Esophagus muscularis mucosa (tissue), 4 donors: ENCODE data around the gene CHAF1A. TPM values are rescaled to one million over a fixed set of nuclear protein-coding genes. Genes with fewer than 3 reads are reported as not detected.
A peak's percentile ranks its signal among the peaks of the same experiment; 100 is the strongest.

Experiments used
- DNase-seq: peaks from one replicate; pipeline ENCODE4 v3.0.0-alpha.2; 2017; ENCODE audit errors: extremely low spot score
- H3K27ac ChIP-seq, 4 donors: fragments of 200-600 bp; sonication (generic); replicated peaks in 1 of 4; 1 replicate in 3 of 4; 2 replicates in 1 of 4; pipeline ENCODE4 v1.5.1; 2016 to 2019; ENCODE audit warnings: mild to moderate bottlenecking in 1 of 4
- H3K27me3 ChIP-seq, 4 donors: fragments of 200-600 bp; sonication (generic); one replicate each; pipeline versions ENCODE4 v1.5.1 to v1.6.0; 2016 to 2019
- H3K36me3 ChIP-seq, 4 donors: fragments of 200-600 bp; sonication (generic); one replicate each; pipeline ENCODE4 v1.5.1; 2016 to 2019
- H3K4me1 ChIP-seq, 4 donors: fragments of 200-600 bp; sonication (generic); one replicate each; pipeline ENCODE4 v1.5.1; 2016 to 2019
- H3K4me3 ChIP-seq, 4 donors: fragments of 200-600 bp; sonication (generic); 1 replicate in 2 of 4; 2 replicates in 2 of 4; pipeline ENCODE4 v1.5.1; 2016 to 2019; ENCODE audit warnings: mild to moderate bottlenecking in 4 of 4, moderate library complexity in 1 of 4
- H3K9me3 ChIP-seq, 4 donors: fragments of 200-600 bp; sonication (generic); 1 replicate in 3 of 4; 2 replicates in 1 of 4; pipeline ENCODE4 v1.5.1; 2016 to 2019
- EP300 ChIP-seq: sonication (generic); formaldehyde crosslinking; IDR thresholded peaks from one replicate; pipeline ENCODE4 v1.6.1; 2017; ENCODE audit warnings: antibody characterized with exemption
- POLR2A ChIP-seq: fragments of 450-650 bp; IDR thresholded peaks from one replicate; pipeline ENCODE4 v1.6.1; 2017; ENCODE audit warnings: antibody characterized with exemption, moderate library complexity, mild to moderate bottlenecking, low read depth
- POLR2AphosphoS5 ChIP-seq, 2 donors: sonication (generic); formaldehyde crosslinking; IDR thresholded peaks; one replicate each; pipeline ENCODE4 v1.6.1; 2017; ENCODE audit warnings: antibody characterized with exemption in 2 of 2
- WGBS: methylation state at CpG from one replicate; pipeline ENCODE4 v1.1.5; 2018; 5-methylcytosine and 5-hydroxymethylcytosine counted together
- intact Hi-C: fragments of 100-400 bp; cut with DNase I; formaldehyde crosslinking; loops from one replicate; pipeline ENCODE4 v1.15.1; 2023
- total RNA-seq, 4 donors: library from RNA; depleted of rRNA; stranded (reverse); fragments of >200 nt; gene quantifications; one replicate each; pipeline versions ENCODE4 v1.1.0 to v1.2.1, GENCODE V29; 2016
- TF ChIP-seq, protein P1 (sequence below), 3 experiments: fragments of 200-600 bp in 2 of 3; fragments of 450-650 bp in 1 of 3; sonication (generic) in 2 of 3; IDR thresholded peaks; one replicate each; pipeline ENCODE4 v1.5.1; 2017 to 2019; ENCODE audit warnings: antibody characterized with exemption in 3 of 3, mild to moderate bottlenecking in 2 of 3, moderate library complexity in 1 of 3

CHAF1A gene
- total RNA-seq, 4 donors from 2014 or later = 4.6 to 14.6 (median 7.6) TPM

DNA sequence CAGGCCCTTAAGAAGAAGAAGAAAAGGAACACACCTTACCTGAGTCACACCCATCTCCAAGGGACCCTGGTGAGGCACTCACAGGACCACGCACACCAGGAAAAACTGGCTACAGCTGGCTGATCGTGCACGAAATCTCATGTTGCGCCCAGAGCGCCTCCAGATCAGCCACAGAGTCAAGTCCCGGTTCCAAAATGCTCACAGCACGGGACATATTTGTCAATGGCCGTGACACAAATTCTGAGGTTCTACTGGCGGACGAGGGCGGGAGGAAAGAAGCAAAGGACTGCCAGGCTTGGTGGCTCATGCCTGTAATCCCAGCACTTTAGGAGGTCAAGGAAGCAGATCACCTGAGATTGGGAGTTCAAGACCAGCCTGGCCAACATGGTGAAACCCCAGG lies 23.6 kb upstream of the CHAF1A start:
- peaks cover 0 to 9% (median 6%) of the 10 kb centered on the region in 4 donors for H3K36me3 ChIP-seq
- H3K4me1 ChIP-seq = peaks cover 61 to 91% (median 77%) of the 10 kb centered on the region in 4 donors
- no peaks in the 10 kb centered on the region for H3K9me3 ChIP-seq
- no peaks in the 10 kb centered on the region for H3K27me3 ChIP-seq
- TF ChIP-seq, protein P1, sequence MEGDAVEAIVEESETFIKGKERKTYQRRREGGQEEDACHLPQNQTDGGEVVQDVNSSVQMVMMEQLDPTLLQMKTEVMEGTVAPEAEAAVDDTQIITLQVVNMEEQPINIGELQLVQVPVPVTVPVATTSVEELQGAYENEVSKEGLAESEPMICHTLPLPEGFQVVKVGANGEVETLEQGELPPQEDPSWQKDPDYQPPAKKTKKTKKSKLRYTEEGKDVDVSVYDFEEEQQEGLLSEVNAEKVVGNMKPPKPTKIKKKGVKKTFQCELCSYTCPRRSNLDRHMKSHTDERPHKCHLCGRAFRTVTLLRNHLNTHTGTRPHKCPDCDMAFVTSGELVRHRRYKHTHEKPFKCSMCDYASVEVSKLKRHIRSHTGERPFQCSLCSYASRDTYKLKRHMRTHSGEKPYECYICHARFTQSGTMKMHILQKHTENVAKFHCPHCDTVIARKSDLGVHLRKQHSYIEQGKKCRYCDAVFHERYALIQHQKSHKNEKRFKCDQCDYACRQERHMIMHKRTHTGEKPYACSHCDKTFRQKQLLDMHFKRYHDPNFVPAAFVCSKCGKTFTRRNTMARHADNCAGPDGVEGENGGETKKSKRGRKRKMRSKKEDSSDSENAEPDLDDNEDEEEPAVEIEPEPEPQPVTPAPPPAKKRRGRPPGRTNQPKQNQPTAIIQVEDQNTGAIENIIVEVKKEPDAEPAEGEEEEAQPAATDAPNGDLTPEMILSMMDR (IDR thresholded peaks at IDR 0.05) = no peak
- TF ChIP-seq EP300 = no peak
- TF ChIP-seq POLR2AphosphoS5 (IDR thresholded peaks at IDR 0.05) = no peak
- TF ChIP-seq POLR2A = no peak
- H3K27ac ChIP-seq = peak overlapping the region; percentile 35 to 68 (median 49)
- DNase-seq = no peak
- 98% methylated on average over 11 of the region's 11 CpGs for WGBS
- H3K4me3 ChIP-seq = no peak overlapping the region
- intact Hi-C loops = no loop called here

DNA sequence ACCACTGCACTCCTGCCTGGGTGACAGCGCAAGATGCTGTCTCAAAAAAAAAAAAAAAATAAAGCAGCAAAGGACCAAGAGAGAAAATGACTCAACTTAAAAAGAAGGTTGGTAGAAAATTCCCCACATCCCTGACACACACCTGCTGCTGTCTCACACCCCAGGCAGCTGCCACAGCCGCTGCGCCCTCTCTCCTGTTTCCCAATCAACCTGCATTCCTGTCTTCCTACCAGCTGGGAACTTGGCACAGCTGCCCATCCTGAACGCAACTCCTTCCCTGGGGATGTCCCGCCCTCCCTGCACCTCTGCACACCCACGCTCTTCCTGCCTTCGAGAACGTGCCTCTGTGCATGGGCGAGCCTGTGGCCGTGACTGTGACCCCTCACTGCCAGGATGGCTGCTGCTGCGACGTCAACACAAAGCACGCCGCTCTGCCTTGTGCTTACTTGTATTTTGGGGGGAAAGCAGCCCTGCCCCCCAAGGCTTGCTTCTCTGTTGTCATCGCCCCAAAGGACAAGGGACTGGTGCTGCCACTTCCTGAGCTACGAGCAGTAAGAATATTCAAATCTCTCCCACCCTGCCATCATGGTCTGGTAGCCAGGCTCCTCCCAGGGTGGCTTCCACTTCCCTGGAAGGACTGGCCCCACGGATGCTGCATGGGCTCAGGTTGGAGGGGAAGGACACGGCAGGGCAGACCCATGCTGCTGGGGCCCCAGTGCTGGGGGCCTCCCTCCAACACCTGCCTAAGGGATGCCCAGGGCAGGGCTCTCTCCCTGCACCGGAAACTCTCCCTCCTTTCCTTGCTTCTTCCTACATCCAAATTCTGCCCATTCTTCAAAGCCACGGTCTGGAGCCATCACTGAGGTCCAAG lies 22.8 kb upstream of the CHAF1A start:
- intact Hi-C loops = no loop called here
- TF ChIP-seq, protein P1 (IDR thresholded peaks at IDR 0.05) = no peak
- TF ChIP-seq EP300 (no peak), POLR2A (peak; percentile 12), POLR2AphosphoS5 (IDR thresholded peaks at IDR 0.05) (peak; percentile 42 to 60)
- WGBS = 53% methylated on average over 20 of the region's 20 CpGs

DNA sequence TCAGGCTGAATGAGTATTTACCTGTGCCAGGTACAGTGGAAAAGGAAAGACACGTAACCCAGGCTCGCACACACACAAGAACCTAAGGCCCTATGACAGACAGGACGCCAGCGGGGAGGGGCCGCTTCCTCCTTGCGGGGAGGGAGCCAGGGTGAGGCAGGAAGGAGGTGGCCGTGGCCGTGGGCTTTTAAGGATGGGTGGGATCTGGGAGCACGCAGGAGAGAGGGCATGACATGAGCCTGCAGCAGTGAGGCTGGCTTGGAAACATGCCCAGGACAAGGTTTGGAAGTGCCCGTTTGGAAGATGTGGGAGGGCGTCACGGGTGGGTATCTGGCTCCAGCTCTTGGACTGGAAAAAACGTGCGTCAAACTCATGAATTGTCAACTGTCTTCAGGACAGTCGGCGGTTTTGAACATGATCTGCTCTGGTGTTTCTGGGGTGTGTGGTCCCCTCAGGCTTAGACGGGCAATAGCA lies 22.1 kb upstream of the CHAF1A start:
- H3K27me3 ChIP-seq = no peaks in the 10 kb centered on the region
- H3K4me1 ChIP-seq = peaks cover 47 to 85% (median 70%) of the 10 kb centered on the region in 4 donors
- WGBS = 32% methylated on average over 16 of the region's 17 CpGs
- peaks cover 0 to 22% (median 20%) of the 10 kb centered on the region in 4 donors for H3K36me3 ChIP-seq
- no peak overlapping the region for H3K4me3 ChIP-seq
- DNase-seq = no peak
- no peaks in the 10 kb centered on the region for H3K9me3 ChIP-seq
- intact Hi-C loops = no loop called here
- H3K27ac ChIP-seq = peak overlapping the region; percentile 35 to 68 (median 49)
- TF ChIP-seq POLR2A (no peak), POLR2AphosphoS5 (IDR thresholded peaks at IDR 0.05) (peak in 1 of 2 donors; percentile 34), EP300 (no peak)
- TF ChIP-seq, protein P1 (IDR thresholded peaks at IDR 0.05) = no peak

More for the DNA sequence above, 22.8 kb upstream of the CHAF1A start:
- H3K9me3 ChIP-seq = no peaks in the 10 kb centered on the region
- H3K4me1 ChIP-seq = peaks cover 54 to 85% (median 72%) of the 10 kb centered on the region in 4 donors
- no peak for DNase-seq
- peaks cover 0 to 15% (median 13%) of the 10 kb centered on the region in 4 donors for H3K36me3 ChIP-seq
- H3K4me3 ChIP-seq = no peak overlapping the region
- H3K27ac ChIP-seq = peak overlapping the region; percentile 35 to 68 (median 49)
- H3K27me3 ChIP-seq = no peaks in the 10 kb centered on the region

DNA sequence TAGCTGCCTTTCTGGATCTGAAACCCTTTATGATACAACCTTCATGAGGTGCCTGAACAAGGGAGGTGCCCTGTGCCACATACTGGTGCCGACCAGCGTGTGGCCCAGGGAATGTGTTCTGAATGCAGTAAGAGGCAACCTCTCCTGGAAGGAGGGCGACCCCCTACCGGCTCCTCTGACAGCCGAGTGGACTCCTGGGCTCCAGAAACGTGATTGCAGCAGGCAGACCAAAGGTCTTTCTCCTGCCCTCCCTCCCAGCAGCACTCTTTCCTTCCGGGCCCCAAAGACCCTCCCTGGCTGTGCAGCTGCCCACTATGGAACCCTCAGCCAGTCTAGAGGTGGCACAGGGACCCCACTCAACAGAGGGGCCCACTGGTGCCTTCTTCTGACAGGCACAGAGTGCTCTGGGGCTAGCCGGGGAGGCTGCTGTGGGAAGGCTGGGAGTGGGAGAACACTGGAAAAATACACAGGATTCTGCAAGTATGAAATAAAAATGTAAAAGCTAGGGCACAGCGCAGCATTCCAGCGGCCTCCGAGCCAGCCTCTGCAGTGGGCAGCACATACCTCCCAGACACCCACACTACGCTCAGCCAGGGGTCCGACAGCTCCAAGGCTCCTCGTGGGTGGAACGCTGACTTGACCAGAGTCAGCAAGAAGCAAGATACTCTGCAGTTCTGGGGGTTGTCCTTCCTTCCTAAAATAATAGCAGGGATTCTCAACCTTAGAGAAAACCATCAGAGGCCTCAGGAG lies 17.0 kb upstream of the CHAF1A start:
- intact Hi-C loops = no loop called here
- H3K36me3 ChIP-seq = peaks cover 0 to 31% (median 26%) of the 10 kb centered on the region in 4 donors
- no peaks in the 10 kb centered on the region for H3K27me3 ChIP-seq
- TF ChIP-seq POLR2AphosphoS5 (IDR thresholded peaks at IDR 0.05) (no peak), POLR2A (no peak), EP300 (no peak)
- TF ChIP-seq, protein P1 (IDR thresholded peaks at IDR 0.05) = no peak
- H3K4me1 ChIP-seq = peaks cover 43 to 85% (median 67%) of the 10 kb centered on the region in 4 donors
- no peaks in the 10 kb centered on the region for H3K9me3 ChIP-seq
- DNase-seq = no peak
- WGBS = 75% methylated on average over 15 of the region's 15 CpGs
- H3K4me3 ChIP-seq = no peak overlapping the region
- H3K27ac ChIP-seq = peak overlapping the region in 1 of 4 donors; percentile 7
